Measurements from ENCODE around the gene FFAR1. TPM values are rescaled to one million over a fixed set of nuclear protein-coding genes. Genes with fewer than 3 reads are reported as not detected.

The FFAR1 gene
- total and polyA plus RNA-seq, 2 of the 8 experiments (the other 6 are each of a cell fraction or from before 2014, with no cell fraction given) = not detected

GRCh38 chr19:35327642-35328041, 20.1 kb upstream of the FFAR1 start (continued):
- TF ChIP-seq KDM4A (IDR thresholded peaks at IDR 0.05; ENCODE audit: low read depth, low read length, severe bottlenecking) = no peak
- no peak for TF ChIP-seq RNF2 (IDR thresholded peaks at IDR 0.05; ENCODE audit: borderline replicate concordance, low read depth, low read length, missing control alignments, poor library complexity, severe bottlenecking)
